GM10266 (cell line): ENCODE measurements around the gene NFKBIE.

ENCODE experiments used
- DNase-seq: peaks from one replicate; pipeline ENCODE4 v3.0.0; 2012; ENCODE audit errors: extremely low spot score
- CTCF ChIP-seq: IDR thresholded peaks from 2 replicates; pipeline ENCODE4 v1.5.1; 2012; ENCODE audit warnings: mild to moderate bottlenecking, low read depth; ENCODE audit not compliant: control insufficient read depth, insufficient read depth; ENCODE audit errors: missing control alignments

NFKBIE gene

GRCh38 chr6:44275749-44276648, 10.6 kb upstream of the NFKBIE start:
- no peak for TF ChIP-seq CTCF
- no peak for DNase-seq

GRCh38 chr6:44275271-44275748, 10.0 kb upstream of the NFKBIE start:
- TF ChIP-seq CTCF, result no peak

DNA sequence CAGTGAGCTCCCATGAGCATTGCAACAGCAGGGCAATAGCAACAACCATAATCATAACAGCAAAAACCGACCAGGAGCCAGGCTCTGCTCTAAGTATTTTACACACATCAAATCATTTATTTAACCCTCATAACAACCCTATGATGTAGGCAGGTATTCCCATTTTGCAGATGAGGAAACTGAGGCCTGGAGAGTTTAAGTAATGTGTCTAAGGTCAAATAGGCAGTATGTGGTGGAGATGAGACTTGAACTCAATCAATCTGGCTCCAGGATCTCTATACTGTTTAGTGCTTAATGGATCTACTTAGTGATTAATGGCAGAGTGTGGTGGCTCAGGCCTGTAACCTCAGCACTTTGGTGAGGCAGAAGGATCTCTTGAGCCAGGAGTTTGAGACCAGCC, 8.3 kb upstream of the NFKBIE start:
- DNase-seq, result no peak
- no peak for TF ChIP-seq CTCF

More at GRCh38 chr6:44275271-44275748, 10.0 kb upstream of the NFKBIE start:
- DNase-seq, result no peak

- no peak for TF ChIP-seq CTCF
- no peak for DNase-seq
These were observed 7.7 kb upstream of the NFKBIE start for GRCh38 chr6:44272999-44273566.

- no peak for TF ChIP-seq CTCF
- DNase-seq, result no peak
These were observed 7.2 kb upstream of the NFKBIE start for GRCh38 chr6:44272529-44272928.

DNA sequence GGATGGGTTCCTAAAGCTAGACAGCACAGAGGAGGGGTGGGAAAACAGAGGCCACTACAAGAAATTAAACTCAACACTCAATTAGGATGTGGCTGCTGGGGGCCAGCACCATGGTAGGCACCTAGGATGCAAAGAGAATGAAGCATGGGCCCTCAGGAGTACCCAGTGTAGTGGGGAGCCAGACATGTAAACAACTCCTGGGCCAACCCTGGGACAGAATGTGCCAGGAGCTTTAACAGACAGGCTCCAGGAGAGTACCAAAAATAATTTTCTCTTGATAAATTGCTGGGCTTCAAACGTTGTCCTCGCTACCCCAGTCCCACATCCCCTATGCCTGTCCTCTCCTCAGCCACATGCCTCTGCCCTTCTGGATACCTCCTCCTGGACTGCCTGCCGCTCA, 6.6 kb upstream of the NFKBIE start:
- no peak for TF ChIP-seq CTCF
- no peak for DNase-seq

DNA sequence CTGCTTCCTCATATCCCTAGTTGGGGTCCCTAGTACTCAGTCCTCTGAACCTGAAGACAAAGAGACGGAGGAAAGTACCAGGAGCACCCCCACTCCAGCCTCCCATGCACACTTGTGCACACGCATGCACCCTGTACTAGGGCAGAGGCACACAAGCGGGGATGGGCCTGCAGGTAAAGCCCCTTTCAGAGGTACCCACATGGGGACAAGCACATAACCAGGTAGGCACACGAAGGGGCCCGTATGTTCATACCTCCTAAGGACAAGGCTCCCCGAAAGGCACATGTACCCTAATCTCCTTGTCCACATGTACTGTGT, 6.0 kb upstream of the NFKBIE start:
- no peak for TF ChIP-seq CTCF
- DNase-seq, result no peak
